Left renal pelvis (tissue), 4 donors: Measurements from ENCODE around the gene ST7. TPM values are rescaled to one million over a fixed set of nuclear protein-coding genes. Genes with fewer than 3 reads are reported as not detected.
"Not testable (repeated sequence)": the region's sequence is repeated elsewhere in the genome, so short reads cannot be mapped to it uniquely, and the experiment has no call there.

Experiments
- DNase-seq, 4 donors: peaks; one replicate each; pipeline ENCODE4 v3.0.0-alpha.2; 2013; ENCODE audit warnings: low read depth in 4 of 4, low spot score in 3 of 4
- polyA plus RNA-seq, 4 donors: library from polyadenylated mRNA; unstranded; fragments of 120-200 nt; gene quantifications; one replicate each; pipeline ENCODE4 v1.2.1, GENCODE V29; 2013; ENCODE audit not compliant: insufficient read length in 4 of 4

The ST7 gene
- polyA plus RNA-seq, 4 donors, result 18.4 to 28.5 (median 27.0) TPM

- not testable (repeated sequence) for DNase-seq
These were observed 292.4 kb downstream of the ST7 start for GRCh38 chr7:117245703-117246102.

GRCh38 chr7:117247809-117248208 is 294.5 kb downstream of the ST7 start:
- DNase-seq, result no peak

GRCh38 chr7:117248829-117249228 is 295.5 kb downstream of the ST7 start:
- DNase-seq, result no peak

- no peak for DNase-seq
These were observed 296.4 kb downstream of the ST7 start for GRCh38 chr7:117249696-117250095.

GRCh38 chr7:117250245-117250644 is 296.9 kb downstream of the ST7 start:
- DNase-seq, result no peak

- no peak for DNase-seq
These were observed 297.5 kb downstream of the ST7 start for GRCh38 chr7:117250801-117251200.

GRCh38 chr7:117251687-117252086 is 298.4 kb downstream of the ST7 start:
- no peak for DNase-seq

- DNase-seq, result no peak
These were observed 306.3 kb downstream of the ST7 start for GRCh38 chr7:117259615-117260014.

GRCh38 chr7:117262546-117262945 is 309.2 kb downstream of the ST7 start:
- no peak for DNase-seq

- DNase-seq, result no peak
These were observed 311.4 kb downstream of the ST7 start for GRCh38 chr7:117264716-117265115.

- DNase-seq, result no peak
These were observed 316.1 kb downstream of the ST7 start for GRCh38 chr7:117269417-117269816.

- no peak for DNase-seq
These were observed 316.6 kb downstream of the ST7 start for GRCh38 chr7:117269886-117270285.

GRCh38 chr7:117270371-117270770 is 317.1 kb downstream of the ST7 start:
- no peak for DNase-seq

- DNase-seq, result no peak
These were observed 318.3 kb downstream of the ST7 start for GRCh38 chr7:117271566-117271965.

GRCh38 chr7:117272017-117272759 is 318.9 kb downstream of the ST7 start:
- DNase-seq, result no peak

- no peak for DNase-seq
These were observed 320.0 kb downstream of the ST7 start for GRCh38 chr7:117273325-117273724.

- no peak for DNase-seq
These were observed 320.5 kb downstream of the ST7 start for GRCh38 chr7:117273814-117274225.

GRCh38 chr7:117274951-117275350 is 321.6 kb downstream of the ST7 start:
- DNase-seq, result no peak

GRCh38 chr7:117277576-117277975 is 324.3 kb downstream of the ST7 start:
- DNase-seq, result no peak

- no peak for DNase-seq
These were observed 324.7 kb downstream of the ST7 start for GRCh38 chr7:117278040-117278439.

- DNase-seq, result no peak
These were observed 325.9 kb downstream of the ST7 start for GRCh38 chr7:117279203-117279602.
